UCSD-AML1 (cell line): ENCODE data around the gene MECP2.

Experiments used
- DNase-seq: peaks from one replicate; lab custom pipeline; 2025; ENCODE audit not compliant: unreplicated experiment; lab: John Stamatoyannopoulos, UW

Gene MECP2

GRCh38 chrX:154064637-154065435 lies 32.7 kb downstream of the MECP2 start:
- no peak for DNase-seq

GRCh38 chrX:154063234-154063633 lies 34.3 kb downstream of the MECP2 start:
- DNase-seq: no peak

- no peak for DNase-seq
These were observed 35.7 kb downstream of the MECP2 start for GRCh38 chrX:154061801-154062200.

- DNase-seq: no peak
These were observed 37.7 kb downstream of the MECP2 start for GRCh38 chrX:154059729-154060245.

- no peak for DNase-seq
These were observed 38.3 kb downstream of the MECP2 start for GRCh38 chrX:154059231-154059630.

GRCh38 chrX:154058214-154058997 lies 39.1 kb downstream of the MECP2 start:
- no peak for DNase-seq

GRCh38 chrX:154057791-154058190 lies 39.7 kb downstream of the MECP2 start:
- DNase-seq: no peak

GRCh38 chrX:154056770-154057241 lies 40.7 kb downstream of the MECP2 start:
- DNase-seq: no peak

- peak; percentile 41 for DNase-seq
These were observed 46.2 kb downstream of the MECP2 start for GRCh38 chrX:154051201-154051810.

- no peak for DNase-seq
These were observed 47.4 kb downstream of the MECP2 start for GRCh38 chrX:154050113-154050495.

- no peak for DNase-seq
These were observed 48.1 kb downstream of the MECP2 start for GRCh38 chrX:154049209-154050112.

- DNase-seq: no peak
These were observed 49.1 kb downstream of the MECP2 start for GRCh38 chrX:154048398-154048797.

GRCh38 chrX:154046940-154047610 lies 50.4 kb downstream of the MECP2 start:
- no peak for DNase-seq

GRCh38 chrX:154046031-154046781 lies 51.3 kb downstream of the MECP2 start:
- no peak for DNase-seq

GRCh38 chrX:154044091-154044490 lies 53.4 kb downstream of the MECP2 start:
- DNase-seq: no peak

- DNase-seq: no peak
These were observed 54.3 kb downstream of the MECP2 start for GRCh38 chrX:154043003-154043763.

GRCh38 chrX:154040863-154041262 lies 56.7 kb downstream of the MECP2 start:
- DNase-seq: no peak

- no peak for DNase-seq
These were observed 57.2 kb downstream of the MECP2 start for GRCh38 chrX:154040307-154040756.
